ENCODE measurements around the gene SDHAF3.

Gene SDHAF3

GRCh38 chr7:97224316-97224715, 106.8 kb downstream of the SDHAF3 start:
- DNase-seq: no peak

- DNase-seq: no peak
Observed at GRCh38 chr7:97226541-97226940, 109.0 kb downstream of the SDHAF3 start.

All from NCI-H510A treated with DMSO at 0.1 percent for 48 hours (cell line).